PC-3 (cell line): ENCODE results near the gene KCNQ1. TPM values are rescaled to one million over a fixed set of nuclear protein-coding genes. Genes with fewer than 3 reads are reported as not detected.

ENCODE experiments used
- ATAC-seq: fragments of 200-7000 bp; cut with Tn5 transposase; 2 replicates; pipeline ENCODE4 v1.9.1; 2020; ENCODE audit warnings: mild to moderate bottlenecking, moderate library complexity
- BruUV-seq: library from RNA; stranded (reverse); fragments of 400-500 nt; replicated peaks from 2 replicates; lab custom pipeline; 2021; lab: Mats Ljungman, UMichigan
- CTCF ChIA-PET: fragments of 300-600 bp; sonication (Branson Sonifier 250); formaldehyde crosslinking; loops from one replicate; lab custom pipeline; 2022; ENCODE audit warnings: antibody characterized with exemption; lab: Charles Lee
- POLR2A ChIA-PET: fragments of 300-600 bp; sonication (Branson Sonifier 250); formaldehyde crosslinking; loops from one replicate; lab custom pipeline; 2022; ENCODE audit warnings: antibody characterized with exemption; ENCODE audit not compliant: unreplicated experiment; lab: Charles Lee
- DNase-seq: peaks from one replicate; pipeline ENCODE4 v3.0.0-alpha.2; 2015
- H2AFZ ChIP-seq: fragments of 300-600 bp; sonication (generic); 2 replicates; pipeline ENCODE4 v1.6.0; 2016; ENCODE audit warnings: antibody characterized with exemption, low read length
- H3F3A ChIP-seq: fragments of 300-600 bp; sonication (generic); one replicate; pipeline ENCODE4 v1.6.0; 2017; ENCODE audit warnings: antibody characterized with exemption, low read length, control low read depth, mild to moderate bottlenecking; ENCODE audit not compliant: unreplicated experiment
- H3K27ac ChIP-seq: fragments of 300-600 bp; sonication (generic); 2 replicates; pipeline ENCODE4 v1.5.1; 2016; ENCODE audit warnings: mild to moderate bottlenecking, low read length
- H3K27me3 ChIP-seq: fragments of 300-600 bp; sonication (generic); 2 replicates; pipeline ENCODE4 v1.6.1; 2016; ENCODE audit warnings: low read length, mixed read lengths
- H3K36me3 ChIP-seq: fragments of 300-600 bp; sonication (generic); 2 replicates; pipeline ENCODE4 v1.6.1; 2016; ENCODE audit warnings: low read depth, mixed run types, low read length, mixed read lengths
- H3K4me1 ChIP-seq: fragments of 300-600 bp; sonication (generic); 2 replicates; pipeline ENCODE4 v1.5.1; 2016; ENCODE audit warnings: low read length; ENCODE audit not compliant: insufficient read depth
- H3K4me2 ChIP-seq: fragments of 300-600 bp; sonication (generic); 2 replicates; pipeline ENCODE4 v1.6.0; 2016; ENCODE audit warnings: low read length
- H3K4me3 ChIP-seq: fragments of 300-600 bp; sonication (generic); 2 replicates; pipeline ENCODE4 v1.5.1; 2016; ENCODE audit warnings: mild to moderate bottlenecking, low read length, mixed read lengths
- H3K79me2 ChIP-seq: fragments of 300-600 bp; sonication (generic); 2 replicates; pipeline ENCODE4 v1.6.1; 2017; ENCODE audit warnings: low read length, mixed read lengths
- H3K9ac ChIP-seq: fragments of 300-600 bp; sonication (generic); 2 replicates; pipeline ENCODE4 v1.6.0; 2016; ENCODE audit warnings: mild to moderate bottlenecking, low read length
- H3K9me2 ChIP-seq: fragments of 300-600 bp; sonication (generic); replicated peaks from 2 replicates; pipeline ENCODE4 v1.6.1; 2016; ENCODE audit warnings: mixed run types, low read length, mixed read lengths
- H3K9me3 ChIP-seq: fragments of 300-600 bp; sonication (generic); 2 replicates; pipeline ENCODE4 v1.6.1; 2016; ENCODE audit warnings: low read length, mixed read lengths
- H4K20me1 ChIP-seq: fragments of 300-600 bp; sonication (generic); 2 replicates; pipeline ENCODE4 v1.6.1; 2016; ENCODE audit warnings: low read length, mixed read lengths
- CTCF ChIP-seq: fragments of 300-600 bp; sonication (generic); conservative IDR thresholded peaks from 2 replicates; pipeline ENCODE4 v1.5.1; 2017; ENCODE audit warnings: antibody characterized with exemption, low read depth, mild to moderate bottlenecking, low read length
- EZH2 ChIP-seq: fragments of 300-600 bp; sonication (generic); IDR thresholded peaks from one replicate; pipeline ENCODE4 v1.6.1; 2017; ENCODE audit warnings: antibody characterized with exemption, mild to moderate bottlenecking, low read length; ENCODE audit not compliant: unreplicated experiment
- EZH2phosphoT487 ChIP-seq: fragments of 300-600 bp; sonication (generic); IDR thresholded peaks from 2 replicates; pipeline ENCODE4 v1.6.1; 2018; ENCODE audit warnings: mild to moderate bottlenecking, antibody characterized with exemption, low read length, borderline replicate concordance
- intact Hi-C: fragments of 100-400 bp; cut with micrococcal nuclease; formaldehyde crosslinking; loops from 2 replicates; pipeline ENCODE4 v1.9.0; 2023
- total RNA-seq: library from RNA; depleted of rRNA; stranded (reverse); fragments of >200 nt; gene quantifications from 2 replicates; pipeline ENCODE4 v1.2.3, GENCODE V29; 2014

Gene KCNQ1
- total RNA-seq, 1 experiment from 2014 or later = 0.40 TPM

DNA sequence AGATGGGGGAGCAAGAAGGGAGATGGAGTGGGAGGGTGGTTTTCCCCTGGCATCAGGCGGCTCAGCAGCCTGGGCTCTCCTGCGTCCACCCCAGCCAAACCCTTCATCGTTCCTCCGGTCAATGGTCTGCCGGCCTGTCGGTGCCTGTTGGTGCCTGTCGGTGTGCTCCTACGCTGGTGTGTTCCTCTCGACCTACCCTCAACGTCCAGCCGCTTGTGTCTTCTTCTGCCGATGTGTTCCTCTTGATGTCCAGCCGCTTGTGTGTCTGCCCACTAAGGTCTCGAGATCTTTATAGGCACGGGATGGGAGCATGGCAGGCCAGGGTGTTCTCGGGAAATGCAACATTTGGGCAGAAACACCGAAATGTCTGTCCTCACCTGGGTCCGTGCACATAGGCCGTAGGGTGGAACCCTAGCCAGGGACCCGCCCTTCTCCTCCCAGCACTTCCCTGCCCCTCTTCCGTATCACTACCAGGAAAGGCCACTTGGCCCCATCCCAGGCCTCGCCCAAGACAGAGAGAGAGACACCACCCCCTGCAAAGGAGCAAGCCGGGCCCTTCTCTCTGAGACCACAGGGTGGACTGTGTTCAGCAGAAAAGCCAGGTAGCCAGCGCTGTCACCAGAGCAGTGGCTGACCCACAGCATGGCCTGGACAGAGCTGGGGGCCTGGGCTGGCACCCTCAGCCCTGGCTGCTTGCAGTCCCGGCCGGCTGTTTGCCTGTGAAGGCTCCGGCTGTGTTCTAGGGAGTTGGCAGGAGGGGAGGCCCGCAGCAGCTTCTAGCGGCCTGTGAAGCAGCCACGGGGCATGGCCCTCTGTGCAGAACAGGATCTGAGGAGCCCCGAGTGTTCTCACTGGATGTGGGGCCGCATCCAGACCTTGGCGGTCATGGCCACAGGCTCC is 316.6 kb downstream of the KCNQ1 start:
- no peaks in the 10 kb centered on the region for H3K27me3 ChIP-seq
- no peaks in the 10 kb centered on the region for H3K4me1 ChIP-seq
- no peaks in the 10 kb centered on the region for H3K9me3 ChIP-seq
- no peak overlapping the region for H3K9ac ChIP-seq
- TF ChIP-seq EZH2 = no peak
- no peak for TF ChIP-seq EZH2phosphoT487
- TF ChIP-seq CTCF = no peak
- H3K4me2 ChIP-seq = no peak overlapping the region
- no TSS peak for BruUV-seq
- ATAC-seq (no peak), DNase-seq (no peak)
- ChIA-PET CTCF (no interaction called here), POLR2A (no interaction called here)
- H3K36me3 ChIP-seq = no peaks in the 10 kb centered on the region
- no peaks in the 10 kb centered on the region for H3K9me2 ChIP-seq
- no peak overlapping the region for H3K4me3 ChIP-seq
- intact Hi-C loops = no loop called here
- H3F3A ChIP-seq = no peaks in the 10 kb centered on the region
- no peak overlapping the region for H3K27ac ChIP-seq
- no peaks in the 10 kb centered on the region for H4K20me1 ChIP-seq
- no peak overlapping the region for H2AFZ ChIP-seq
- H3K79me2 ChIP-seq = no peaks in the 10 kb centered on the region

- Histone ChIP-seq H3K9me2 (no peaks in the 10 kb centered on the region), H3K4me2 (no peak overlapping the region), H3F3A (no peaks in the 10 kb centered on the region), H3K27me3 (no peaks in the 10 kb centered on the region), H3K9ac (no peak overlapping the region), H2AFZ (no peak overlapping the region), H3K79me2 (no peaks in the 10 kb centered on the region), H4K20me1 (no peaks in the 10 kb centered on the region), H3K36me3 (no peaks in the 10 kb centered on the region), H3K9me3 (no peaks in the 10 kb centered on the region), H3K4me3 (no peak overlapping the region), H3K4me1 (no peaks in the 10 kb centered on the region), H3K27ac (no peak overlapping the region)
- intact Hi-C loops = no loop called here
- TF ChIP-seq EZH2phosphoT487 (no peak), CTCF (no peak), EZH2 (no peak)
- ATAC-seq (no peak), DNase-seq (no peak)
- POLR2A ChIA-PET = no interaction called here
- CTCF ChIA-PET = no interaction called here
- no TSS peak for BruUV-seq
Measured at GRCh38 chr11:2762031-2762380, 317.2 kb downstream of the KCNQ1 start.

- no peak overlapping the region for H3K4me2 ChIP-seq
- no peak for TF ChIP-seq EZH2
- no peak for TF ChIP-seq EZH2phosphoT487
- no peak for TF ChIP-seq CTCF
- no peaks in the 10 kb centered on the region for H3K9me2 ChIP-seq
- no peaks in the 10 kb centered on the region for H3K79me2 ChIP-seq
- no peaks in the 10 kb centered on the region for H3K27me3 ChIP-seq
- H3F3A ChIP-seq = no peaks in the 10 kb centered on the region
- no peaks in the 10 kb centered on the region for H3K9me3 ChIP-seq
- intact Hi-C loops = no loop called here
- no TSS peak for BruUV-seq
- ATAC-seq = no peak
- CTCF ChIA-PET = no interaction called here
- no peak overlapping the region for H3K9ac ChIP-seq
- H4K20me1 ChIP-seq = no peaks in the 10 kb centered on the region
- POLR2A ChIA-PET = no interaction called here
- H3K36me3 ChIP-seq = no peaks in the 10 kb centered on the region
- DNase-seq = no peak
- no peak overlapping the region for H3K27ac ChIP-seq
- H3K4me1 ChIP-seq = no peaks in the 10 kb centered on the region
- no peak overlapping the region for H2AFZ ChIP-seq
- H3K4me3 ChIP-seq = no peak overlapping the region
Measured at GRCh38 chr11:2762451-2762850, 317.6 kb downstream of the KCNQ1 start.
